Lower leg skin (tissue), 3 donors: Measurements from ENCODE around the gene TUBB2B.

ENCODE experiments used
- POLR2A ChIP-seq, 2 donors: fragments of 450-650 bp; IDR thresholded peaks; one replicate each; pipeline ENCODE4 v1.6.1; 2016 to 2017; ENCODE audit warnings: antibody characterized with exemption in 2 of 2, mild to moderate bottlenecking in 1 of 2, moderate library complexity in 1 of 2
- TF ChIP-seq, protein P1 (sequence below), 3 donors: fragments of 450-650 bp; IDR thresholded peaks; one replicate each; pipeline ENCODE4 v1.5.1; 2016; ENCODE audit warnings: antibody characterized with exemption in 3 of 3, mild to moderate bottlenecking in 3 of 3, moderate library complexity in 2 of 3

DNA sequence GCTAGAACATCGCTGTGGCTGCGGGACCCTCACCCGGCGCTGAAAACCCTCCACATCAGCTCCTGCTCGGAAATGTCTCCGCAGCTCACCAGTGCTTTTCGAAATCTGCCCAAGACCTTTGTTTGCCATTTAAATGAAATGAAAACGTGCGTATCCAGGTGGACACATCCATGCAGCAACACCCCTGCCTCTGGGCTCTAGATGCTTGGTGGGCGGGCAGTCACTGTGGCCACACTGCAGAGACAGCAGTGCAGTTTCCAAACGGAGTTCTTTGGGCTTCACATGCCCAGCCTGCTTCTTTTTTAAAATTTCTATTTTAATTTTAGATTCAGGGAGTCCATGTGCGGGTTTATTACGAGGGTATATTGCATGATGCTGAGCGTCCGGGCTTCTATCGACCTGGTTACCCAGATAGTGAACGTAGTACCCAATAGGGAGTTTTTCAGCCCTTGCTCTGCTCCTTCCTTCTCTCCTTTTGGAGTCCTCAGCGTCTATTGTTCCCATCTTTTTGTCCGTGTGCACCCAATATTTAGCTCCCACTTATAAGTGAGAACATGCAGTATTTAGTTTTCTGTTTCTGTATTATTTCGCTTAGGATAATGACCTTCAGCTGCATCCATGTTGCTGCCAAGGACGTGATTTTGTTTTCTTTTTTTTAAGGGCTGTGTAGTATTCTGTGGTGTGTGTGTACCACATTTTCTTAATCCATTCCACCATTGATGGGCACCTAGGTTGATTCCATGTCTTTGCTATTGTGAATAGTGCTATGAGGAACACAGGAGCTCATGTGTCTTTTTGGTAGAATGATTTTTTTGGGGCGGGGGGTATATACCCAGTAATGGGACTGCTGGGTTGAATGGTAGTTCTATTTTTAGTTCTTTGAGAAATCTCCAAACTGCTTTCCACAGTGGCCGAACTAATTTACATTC lies 4.8 kb upstream of the TUBB2B start:
- TF ChIP-seq, protein P1, sequence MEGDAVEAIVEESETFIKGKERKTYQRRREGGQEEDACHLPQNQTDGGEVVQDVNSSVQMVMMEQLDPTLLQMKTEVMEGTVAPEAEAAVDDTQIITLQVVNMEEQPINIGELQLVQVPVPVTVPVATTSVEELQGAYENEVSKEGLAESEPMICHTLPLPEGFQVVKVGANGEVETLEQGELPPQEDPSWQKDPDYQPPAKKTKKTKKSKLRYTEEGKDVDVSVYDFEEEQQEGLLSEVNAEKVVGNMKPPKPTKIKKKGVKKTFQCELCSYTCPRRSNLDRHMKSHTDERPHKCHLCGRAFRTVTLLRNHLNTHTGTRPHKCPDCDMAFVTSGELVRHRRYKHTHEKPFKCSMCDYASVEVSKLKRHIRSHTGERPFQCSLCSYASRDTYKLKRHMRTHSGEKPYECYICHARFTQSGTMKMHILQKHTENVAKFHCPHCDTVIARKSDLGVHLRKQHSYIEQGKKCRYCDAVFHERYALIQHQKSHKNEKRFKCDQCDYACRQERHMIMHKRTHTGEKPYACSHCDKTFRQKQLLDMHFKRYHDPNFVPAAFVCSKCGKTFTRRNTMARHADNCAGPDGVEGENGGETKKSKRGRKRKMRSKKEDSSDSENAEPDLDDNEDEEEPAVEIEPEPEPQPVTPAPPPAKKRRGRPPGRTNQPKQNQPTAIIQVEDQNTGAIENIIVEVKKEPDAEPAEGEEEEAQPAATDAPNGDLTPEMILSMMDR (IDR thresholded peaks at IDR 0.05), result no peak
- TF ChIP-seq POLR2A (IDR thresholded peaks at IDR 0.05), result no peak
